ENCODE results near the gene NDRG3. TPM values are rescaled to one million over a fixed set of nuclear protein-coding genes. Genes with fewer than 3 reads are reported as not detected.

The NDRG3 gene
- total RNA-seq, 2 experiments from 2014 or later, result 32.8 to 41.2 TPM

DNA sequence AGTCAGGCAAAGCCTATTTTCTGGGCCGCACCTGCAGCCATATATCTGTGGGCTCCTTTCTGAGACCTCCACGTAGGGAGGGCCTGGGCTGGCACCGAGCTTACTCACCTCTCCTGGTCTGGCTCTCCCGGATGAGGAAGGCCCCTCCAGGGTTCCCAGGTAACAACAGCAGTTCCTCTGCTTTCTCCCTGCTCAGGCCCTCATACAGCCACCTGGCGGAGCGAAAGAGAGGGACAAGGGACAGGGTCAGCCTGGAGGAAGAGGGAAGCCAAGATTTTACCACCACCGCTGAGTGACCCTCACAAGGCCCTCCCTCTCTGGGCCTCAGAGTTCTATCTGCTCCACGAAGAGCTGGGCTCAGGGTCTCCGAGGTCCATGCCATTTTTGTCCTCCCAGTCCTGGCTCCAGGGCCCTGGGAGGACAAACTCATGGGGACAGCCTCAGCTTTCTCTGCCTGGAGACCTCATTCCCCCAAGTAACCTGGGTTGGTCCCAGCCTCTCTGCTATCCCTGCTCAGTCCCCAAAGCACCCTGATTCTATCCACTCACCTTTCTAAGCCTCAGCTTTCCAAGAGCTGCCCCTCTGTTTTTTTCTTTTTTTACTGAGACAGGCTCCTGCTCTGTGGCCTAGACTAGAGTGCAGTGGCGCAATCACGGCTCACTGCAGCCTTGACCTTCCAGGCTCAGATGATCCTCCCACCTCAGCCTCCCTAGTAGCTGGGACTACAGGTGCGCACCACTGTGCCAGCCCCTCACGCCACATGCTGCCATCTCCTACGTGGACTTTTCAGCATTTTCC, 113.2 kb downstream of the NDRG3 start:
- peaks cover 46% of the 10 kb centered on the region for H3K4me1 Mint-ChIP-seq
- H3K27ac Mint-ChIP-seq, result peak overlapping the region; percentile 54
- H3K4me3 Mint-ChIP-seq, result no peak overlapping the region
- H3K36me3 Mint-ChIP-seq (ENCODE audit: low read depth), result peaks cover 67% of the 10 kb centered on the region
- POLR2A ChIA-PET, result no interaction called here
- no peaks in the 10 kb centered on the region for H3K27me3 Mint-ChIP-seq
- no peaks in the 10 kb centered on the region for H3K9me3 Mint-ChIP-seq
- no peak for DNase-seq
- CTCF ChIA-PET, result interaction anchor here (0.6 to 2.3 kb wide), 5 partner anchors 12 to 49 kb away, joined by 3 to 5 read pairs (median 4); no protein-coding TSS in a partner anchor

DNA sequence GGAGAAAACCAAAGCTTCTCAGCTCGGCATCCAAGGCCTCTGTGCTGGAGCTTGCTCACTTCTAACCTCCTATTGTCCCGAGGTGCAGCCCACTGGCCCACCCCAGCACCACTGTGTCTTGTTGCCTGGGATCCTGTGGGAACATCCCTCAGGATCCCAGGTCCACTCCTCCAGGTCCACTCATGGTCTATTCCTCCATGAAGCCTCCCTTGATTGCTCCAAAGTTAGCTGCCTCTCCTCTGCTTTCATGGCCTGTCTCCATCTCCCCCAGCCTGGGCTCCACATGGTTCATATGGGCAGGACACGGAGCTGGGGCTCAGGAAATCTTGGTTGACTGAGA, 113.8 kb downstream of the NDRG3 start:
- no peak overlapping the region for H3K4me3 Mint-ChIP-seq
- no peak for DNase-seq
- H3K9me3 Mint-ChIP-seq, result no peaks in the 10 kb centered on the region
- H3K27ac Mint-ChIP-seq, result peak overlapping the region; percentile 54
- no peaks in the 10 kb centered on the region for H3K27me3 Mint-ChIP-seq
- H3K36me3 Mint-ChIP-seq (ENCODE audit: low read depth), result peaks cover 70% of the 10 kb centered on the region
- ChIA-PET POLR2A (interaction anchor here (0.6 kb wide), 1 partner anchor 114 kb away, joined by 3 read pairs; no protein-coding TSS in a partner anchor), CTCF (interaction anchor here (1.4 to 2.3 kb wide), 2 partner anchors 20 to 24 kb away, joined by 4 to 5 read pairs; no protein-coding TSS in a partner anchor)
- H3K4me1 Mint-ChIP-seq, result peaks cover 49% of the 10 kb centered on the region

DNA sequence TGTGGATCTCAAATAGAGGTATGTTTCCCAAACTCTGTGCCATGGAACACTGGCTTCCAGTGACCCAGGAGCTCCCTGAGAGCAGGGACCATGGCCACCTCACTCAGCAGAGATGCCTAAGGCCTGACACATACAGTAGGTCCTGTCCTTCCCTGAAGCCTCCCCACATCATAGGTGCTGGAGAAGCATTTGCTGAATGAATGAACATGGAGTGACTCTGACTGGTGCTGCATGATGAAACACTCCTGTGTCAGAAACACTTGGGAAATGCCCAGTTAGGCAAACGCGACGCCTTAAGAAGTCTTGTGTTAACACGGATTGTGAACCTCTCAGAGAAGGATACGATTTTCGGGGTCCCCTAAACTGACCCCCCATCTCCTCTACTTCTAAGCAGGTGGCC, 114.2 kb downstream of the NDRG3 start:
- Mint-ChIP-seq H3K4me3 (no peak overlapping the region), H3K9me3 (no peaks in the 10 kb centered on the region), H3K27ac (peak overlapping the region; percentile 95), H3K27me3 (no peaks in the 10 kb centered on the region), H3K4me1 (peaks cover 51% of the 10 kb centered on the region), H3K36me3 (ENCODE audit: low read depth) (peaks cover 71% of the 10 kb centered on the region)
- DNase-seq, result no peak
- CTCF ChIA-PET, result interaction anchor here (1.4 kb wide), 1 partner anchor 24 kb away, joined by 4 read pairs; no protein-coding TSS in a partner anchor
- POLR2A ChIA-PET, result interaction anchor here (0.6 kb wide), 2 partner anchors 115 to 201 kb away, joined by 3 to 4 read pairs; no protein-coding TSS in a partner anchor

DNA sequence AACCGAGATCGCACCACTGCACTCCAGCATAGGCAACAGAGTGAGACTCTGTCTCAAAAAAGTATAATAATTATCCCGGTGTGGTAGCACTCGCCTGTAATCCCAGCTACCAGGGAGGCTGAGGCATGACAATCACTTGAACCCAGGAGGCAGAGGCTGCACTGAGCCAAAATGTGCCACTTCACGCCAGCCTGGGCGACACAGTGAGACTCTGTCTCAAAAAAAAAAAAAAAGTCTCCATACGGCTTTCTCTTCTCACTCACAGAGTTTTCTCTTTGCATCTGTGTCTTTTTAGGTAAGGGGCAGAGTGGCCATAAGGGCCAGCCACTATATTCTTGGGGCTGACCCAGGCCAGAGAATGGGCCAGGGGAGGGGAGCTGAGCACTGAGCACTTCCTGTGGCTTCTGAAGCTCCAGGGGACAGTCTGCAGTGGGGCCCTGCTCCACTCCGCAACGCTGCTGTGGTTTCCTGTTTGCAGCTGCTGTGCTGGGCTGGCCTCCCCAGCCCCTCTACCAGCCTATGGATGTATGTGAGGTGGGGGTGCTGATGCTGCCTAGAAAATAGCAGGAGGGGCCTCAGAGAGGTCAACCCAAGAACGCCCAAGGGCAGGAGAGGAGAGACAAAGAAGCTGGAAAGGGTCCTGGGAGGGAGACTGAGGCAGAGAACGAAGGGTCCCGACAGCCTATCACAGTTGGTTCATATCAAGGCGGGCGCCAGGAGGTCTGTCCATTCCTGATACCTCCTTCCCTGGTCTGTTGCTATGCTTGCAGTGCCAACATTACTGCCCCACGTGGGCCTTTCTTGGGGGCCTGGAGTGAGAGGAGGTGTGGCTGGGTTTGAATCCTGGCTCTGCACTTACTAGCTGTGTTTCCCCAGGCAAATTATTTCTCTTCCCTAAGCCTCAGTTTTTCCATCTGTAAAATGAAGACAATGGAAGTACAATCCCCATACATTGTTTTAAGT, 115.9 kb downstream of the NDRG3 start:
- H3K4me3 Mint-ChIP-seq, result peak overlapping the region; percentile 65
- ChIA-PET CTCF (interaction anchor here (0.6 to 1.9 kb wide), 6 partner anchors 17 to 379 kb away, joined by 3 to 9 read pairs (median 3); partner anchors contain the start of gene RAB5IF), POLR2A (interaction anchor here (0.5 kb wide), 2 partner anchors 10 to 114 kb away, joined by 3 read pairs; no protein-coding TSS in a partner anchor)
- H3K36me3 Mint-ChIP-seq (ENCODE audit: low read depth), result peaks cover 70% of the 10 kb centered on the region
- peak; percentile 68 for DNase-seq
- H3K27me3 Mint-ChIP-seq, result no peaks in the 10 kb centered on the region
- H3K9me3 Mint-ChIP-seq, result no peaks in the 10 kb centered on the region
- H3K4me1 Mint-ChIP-seq, result peaks cover 49% of the 10 kb centered on the region
- peak overlapping the region; percentile 95 for H3K27ac Mint-ChIP-seq

DNA sequence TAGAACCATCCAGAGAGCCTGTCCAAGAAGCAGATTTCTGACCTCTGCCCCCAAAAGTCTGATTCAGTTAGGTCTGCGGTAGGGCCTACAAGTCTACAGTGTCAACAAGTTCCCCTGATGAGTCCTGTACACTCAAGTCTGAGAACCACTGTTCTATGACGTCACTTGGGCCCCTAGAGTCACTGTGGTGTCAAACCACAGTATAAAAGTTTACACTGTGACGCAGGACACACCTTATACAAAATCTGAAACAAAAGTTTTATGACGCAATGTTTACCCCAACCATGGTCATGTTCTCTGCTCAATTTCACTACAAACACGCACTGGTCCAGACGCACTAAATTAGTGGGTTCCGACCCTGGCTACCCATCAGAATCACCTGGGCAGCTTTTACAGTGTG, 117.8 kb downstream of the NDRG3 start:
- ChIA-PET POLR2A (no interaction called here), CTCF (interaction anchor here (0.6 kb wide), 1 partner anchor 1317 kb away, joined by 4 read pairs; no protein-coding TSS in a partner anchor)
- H3K36me3 Mint-ChIP-seq (ENCODE audit: low read depth), result peaks cover 80% of the 10 kb centered on the region
- no peak overlapping the region for H3K4me3 Mint-ChIP-seq
- H3K4me1 Mint-ChIP-seq, result peaks cover 60% of the 10 kb centered on the region
- H3K27ac Mint-ChIP-seq, result peak overlapping the region; percentile 55
- H3K27me3 Mint-ChIP-seq, result no peaks in the 10 kb centered on the region
- no peak for DNase-seq
- H3K9me3 Mint-ChIP-seq, result no peaks in the 10 kb centered on the region

DNA sequence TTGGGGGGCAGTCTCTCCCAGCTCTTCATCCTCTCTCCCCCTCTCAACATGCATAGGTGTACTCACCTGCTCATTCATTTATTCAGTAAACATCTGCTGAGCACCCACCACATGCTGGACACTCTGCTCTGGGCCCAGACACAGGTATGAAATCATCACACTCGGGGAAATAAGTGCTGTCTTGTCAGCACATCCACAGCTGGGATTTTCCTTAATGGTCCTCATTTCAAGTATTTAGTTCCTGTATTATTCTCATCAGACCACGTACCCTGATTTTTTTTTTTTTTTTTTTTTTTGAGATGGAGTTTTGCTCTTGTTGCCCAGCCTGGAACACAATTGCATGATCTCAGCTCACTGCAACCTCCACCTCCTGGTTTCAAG, 121.0 kb downstream of the NDRG3 start:
- Mint-ChIP-seq H3K9me3 (no peaks in the 10 kb centered on the region), H3K27ac (peak overlapping the region; percentile 26), H3K27me3 (no peaks in the 10 kb centered on the region), H3K36me3 (ENCODE audit: low read depth) (peaks cover 62% of the 10 kb centered on the region), H3K4me1 (peaks cover 46% of the 10 kb centered on the region), H3K4me3 (no peak overlapping the region)
- POLR2A ChIA-PET, result no interaction called here
- no peak for DNase-seq
- CTCF ChIA-PET, result interaction anchor here (1.7 to 2.7 kb wide), 2 partner anchors 15 to 19 kb away, joined by 3 to 7 read pairs; partner anchors contain the start of gene RAB5IF

DNA sequence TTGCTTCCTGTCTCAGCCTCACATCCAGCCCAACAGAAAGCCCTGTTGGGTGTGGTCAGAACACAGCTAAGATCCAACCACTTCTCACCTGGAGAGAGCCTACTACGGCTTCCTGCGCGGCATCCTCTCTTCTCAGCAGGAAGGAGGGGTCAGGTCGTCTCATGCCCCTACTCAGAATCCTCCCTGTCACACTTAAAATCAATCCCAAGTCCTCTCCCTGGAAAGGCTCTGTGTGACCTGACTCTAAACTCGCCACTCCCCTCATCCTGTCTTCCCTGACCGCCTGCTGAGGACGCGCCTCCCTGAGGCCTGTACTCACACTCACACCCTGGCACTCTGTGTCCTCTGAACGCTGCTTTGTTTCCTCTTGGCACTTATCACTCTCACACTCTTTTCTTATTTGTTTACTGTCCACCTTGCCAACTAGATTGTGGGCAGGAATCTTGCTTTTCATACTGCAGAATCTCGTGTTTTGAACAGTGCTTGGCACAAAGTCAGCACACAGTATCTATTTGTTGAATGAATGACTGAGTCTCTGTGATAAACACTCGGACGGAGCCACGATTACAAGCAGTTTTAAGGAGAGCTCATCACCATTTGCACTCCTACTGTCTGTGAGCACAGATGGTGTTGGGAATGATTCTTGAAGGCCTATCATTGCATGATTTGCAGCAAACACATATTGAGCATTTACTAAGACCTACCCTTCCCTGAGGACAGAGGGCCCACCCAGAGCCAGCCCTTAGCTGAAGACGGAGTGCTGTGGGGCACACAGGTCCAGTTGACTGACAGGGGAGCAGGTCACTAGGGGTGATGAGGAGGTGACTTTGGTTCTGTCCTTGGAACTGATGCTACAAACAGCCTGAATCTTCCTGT, 121.6 kb downstream of the NDRG3 start:
- Mint-ChIP-seq H3K4me3 (no peak overlapping the region), H3K36me3 (ENCODE audit: low read depth) (peaks cover 57% of the 10 kb centered on the region), H3K4me1 (peaks cover 39% of the 10 kb centered on the region), H3K27me3 (no peaks in the 10 kb centered on the region), H3K9me3 (no peaks in the 10 kb centered on the region), H3K27ac (peak overlapping the region; percentile 76)
- DNase-seq, result no peak
- POLR2A ChIA-PET, result no interaction called here
- CTCF ChIA-PET, result interaction anchor here (0.5 to 2.7 kb wide), 6 partner anchors 10 to 130 kb away, joined by 3 to 7 read pairs (median 4); partner anchors contain the start of gene RAB5IF

DNA sequence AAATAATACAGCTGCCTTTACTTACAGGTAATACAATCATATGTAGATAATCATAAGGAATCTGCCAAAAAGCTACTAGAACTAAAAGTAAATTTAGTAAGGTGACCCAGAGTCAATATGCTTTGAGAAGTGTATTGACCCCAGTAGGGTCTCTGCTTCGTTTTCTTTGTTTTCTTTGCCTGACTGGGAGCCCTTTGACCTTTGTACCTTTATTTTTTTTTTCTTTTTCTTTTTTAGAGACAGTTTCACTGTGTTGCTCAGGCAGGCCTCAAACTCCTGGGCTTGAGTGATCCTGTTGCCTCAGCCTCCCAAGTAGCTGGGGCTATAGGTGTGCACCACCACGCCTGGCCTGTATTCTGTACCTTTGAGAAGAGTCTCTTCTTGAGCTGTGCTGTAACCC, 122.4 kb downstream of the NDRG3 start:
- ChIA-PET POLR2A (interaction anchor here (0.5 kb wide), 1 partner anchor 420 kb away, joined by 6 read pairs; no protein-coding TSS in a partner anchor), CTCF (interaction anchor here (0.5 to 2.7 kb wide), 8 partner anchors 11 to 243 kb away, joined by 3 to 7 read pairs (median 4); partner anchors contain the start of gene RAB5IF)
- Mint-ChIP-seq H3K27me3 (no peaks in the 10 kb centered on the region), H3K4me1 (peaks cover 36% of the 10 kb centered on the region), H3K27ac (peak overlapping the region; percentile 76), H3K36me3 (ENCODE audit: low read depth) (peaks cover 54% of the 10 kb centered on the region), H3K9me3 (no peaks in the 10 kb centered on the region), H3K4me3 (no peak overlapping the region)
- no peak for DNase-seq

DNA sequence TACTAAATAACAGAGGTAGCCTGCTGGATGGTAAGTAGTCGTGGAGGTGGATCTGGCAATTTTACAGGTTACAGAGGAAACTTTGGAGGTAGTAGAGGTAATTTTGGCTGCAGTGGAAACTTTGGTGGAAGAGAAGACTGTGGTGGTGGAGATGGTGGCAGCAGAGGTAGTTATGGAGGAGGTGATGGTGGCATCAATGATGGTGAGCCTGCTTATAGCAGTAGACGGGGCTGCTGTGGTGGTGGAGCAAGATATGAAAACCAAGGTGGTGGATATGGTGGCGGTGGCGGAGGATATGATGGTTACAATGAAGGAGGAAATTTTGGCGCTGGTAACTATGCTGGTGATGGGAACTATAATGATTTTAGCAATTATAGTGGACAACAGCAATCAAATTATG, 125.0 kb downstream of the NDRG3 start:
- H3K9me3 Mint-ChIP-seq, result no peaks in the 10 kb centered on the region
- peak overlapping the region; percentile 59 for H3K27ac Mint-ChIP-seq
- no peaks in the 10 kb centered on the region for H3K27me3 Mint-ChIP-seq
- peaks cover 33% of the 10 kb centered on the region for H3K36me3 Mint-ChIP-seq (ENCODE audit: low read depth)
- no peak for DNase-seq
- POLR2A ChIA-PET, result no interaction called here
- CTCF ChIA-PET, result no interaction called here
- H3K4me3 Mint-ChIP-seq, result no peak overlapping the region
- peaks cover 25% of the 10 kb centered on the region for H3K4me1 Mint-ChIP-seq

DNA sequence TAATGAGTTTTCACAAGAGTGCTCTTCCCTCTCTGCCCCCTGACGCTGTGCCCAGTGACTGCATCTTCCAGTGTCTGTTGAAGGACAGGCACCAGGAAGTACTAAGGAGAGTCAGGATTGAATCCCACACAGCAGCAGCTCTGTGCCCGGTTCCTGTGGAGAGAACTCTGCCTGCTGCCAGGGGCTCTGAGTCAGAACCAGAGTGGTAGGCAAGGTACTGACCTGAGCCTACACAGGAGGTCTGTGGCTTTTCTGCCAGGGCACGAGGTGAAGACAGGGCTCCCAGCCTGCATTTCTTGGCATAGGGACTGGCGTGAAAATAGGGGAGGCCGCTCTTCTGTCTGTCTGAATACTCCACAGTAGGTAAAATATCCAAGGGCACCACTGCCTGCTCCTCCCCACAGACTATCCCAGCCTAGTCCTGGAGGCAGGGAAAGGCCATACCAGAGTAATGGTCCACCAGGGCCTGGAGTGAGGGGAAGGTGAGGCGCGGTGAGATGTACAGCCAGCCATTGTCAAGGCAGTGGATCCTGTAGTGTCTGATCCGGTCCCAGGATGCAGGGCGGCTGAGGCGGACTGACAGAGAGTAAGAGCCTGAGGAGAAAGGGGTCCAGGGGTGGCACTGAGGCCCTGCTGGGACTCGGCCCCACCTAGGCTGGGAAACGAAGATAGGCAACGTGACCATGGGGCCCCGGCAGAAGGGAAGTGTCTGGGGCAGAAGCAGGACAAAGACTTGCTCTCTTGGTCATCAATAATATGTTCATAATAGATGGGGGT, 130.9 kb downstream of the NDRG3 start:
- peak overlapping the region; percentile 14 for H3K27ac Mint-ChIP-seq
- no peaks in the 10 kb centered on the region for H3K27me3 Mint-ChIP-seq
- ChIA-PET CTCF (interaction anchor here (0.5 to 1.7 kb wide), 4 partner anchors 9 to 350 kb away, joined by 3 to 7 read pairs (median 4); partner anchors contain the start of gene RAB5IF), POLR2A (no interaction called here)
- no peak overlapping the region for H3K4me3 Mint-ChIP-seq
- peaks cover 18% of the 10 kb centered on the region for H3K4me1 Mint-ChIP-seq
- no peak for DNase-seq
- no peaks in the 10 kb centered on the region for H3K9me3 Mint-ChIP-seq
- peaks cover 48% of the 10 kb centered on the region for H3K36me3 Mint-ChIP-seq (ENCODE audit: low read depth)

DNA sequence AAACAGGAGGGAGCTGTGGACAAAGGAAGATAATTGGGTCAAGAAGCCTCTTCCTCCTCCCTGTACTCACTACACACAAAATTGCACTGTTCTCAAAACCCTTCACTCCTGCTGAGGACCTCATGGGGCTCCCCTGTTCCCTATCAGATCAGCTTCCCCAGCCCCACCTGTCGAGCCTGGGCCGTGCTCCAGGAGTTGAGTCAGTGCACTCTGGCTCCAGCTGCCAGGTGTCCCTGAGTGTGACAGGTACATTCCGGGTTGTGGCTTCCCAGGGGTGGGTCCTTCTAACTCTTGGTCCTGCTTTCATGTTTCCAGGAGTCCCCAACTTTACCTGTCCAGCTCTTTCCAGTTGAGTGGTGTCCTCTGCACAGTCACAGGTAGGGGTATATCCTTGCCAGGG, 131.9 kb downstream of the NDRG3 start:
- POLR2A ChIA-PET, result no interaction called here
- Mint-ChIP-seq H3K4me3 (no peak overlapping the region), H3K27ac (peak overlapping the region; percentile 13), H3K36me3 (ENCODE audit: low read depth) (peaks cover 56% of the 10 kb centered on the region), H3K9me3 (no peaks in the 10 kb centered on the region), H3K4me1 (peaks cover 18% of the 10 kb centered on the region), H3K27me3 (no peaks in the 10 kb centered on the region)
- CTCF ChIA-PET, result interaction anchor here (1.0 to 1.7 kb wide), 4 partner anchors 8 to 195 kb away, joined by 3 to 7 read pairs (median 4); partner anchors contain the start of gene RAB5IF
- DNase-seq, result no peak

All from activated CD4-positive, alpha-beta T cell treated with anti-CD3 and anti-CD28 coated beads, Interleukin-2, amount 10 ng/mL, durations not matched to agents 7 days and 5 days (primary cell).